PC-9 (cell line): ENCODE data around the gene CHRM1. TPM values are rescaled to one million over a fixed set of nuclear protein-coding genes. Genes with fewer than 3 reads are reported as not detected.

ENCODE experiments used
- BruUV-seq: library from RNA; stranded (reverse); fragments of 400-500 nt; replicated peaks from 2 replicates; lab custom pipeline; 2021; lab: Mats Ljungman, UMichigan
- CTCF ChIA-PET: fragments of 300-600 bp; sonication (Branson Sonifier 250); formaldehyde crosslinking; loops from one replicate; lab custom pipeline; 2022; ENCODE audit warnings: antibody characterized with exemption; lab: Charles Lee
- POLR2A ChIA-PET: fragments of 300-600 bp; sonication (Branson Sonifier 250); formaldehyde crosslinking; loops from one replicate; lab custom pipeline; 2022; ENCODE audit warnings: antibody characterized with exemption; ENCODE audit not compliant: unreplicated experiment; lab: Charles Lee
- DNase-seq, 2 experiments: peaks; one replicate each; pipeline versions ENCODE4 v3.0.0 to v3.0.0-alpha.2; 2015 to 2022; ENCODE audit warnings: mixed read lengths in 1 of 2
- H2AFZ ChIP-seq: fragments of 200-600 bp; sonication (generic); 2 replicates; pipeline ENCODE4 v1.8.1; 2017; ENCODE audit warnings: antibody characterized with exemption
- H3F3A ChIP-seq: fragments of 200-600 bp; sonication (generic); 2 replicates; pipeline ENCODE4 v1.8.1; 2017; ENCODE audit warnings: antibody characterized with exemption, mild to moderate bottlenecking, low read depth; ENCODE audit not compliant: insufficient read depth
- H3K27ac ChIP-seq: fragments of 200-600 bp; sonication (generic); 2 replicates; pipeline ENCODE4 v1.6.1; 2016; ENCODE audit warnings: mixed run types
- H3K27me3 ChIP-seq: fragments of 200-600 bp; sonication (generic); 2 replicates; pipeline ENCODE4 v1.6.1; 2016; ENCODE audit warnings: low read depth, mixed run types; ENCODE audit not compliant: insufficient read depth
- H3K36me3 ChIP-seq: fragments of 200-600 bp; sonication (generic); 2 replicates; pipeline ENCODE4 v1.6.1; 2016; ENCODE audit warnings: low read depth, mixed run types
- H3K4me1 ChIP-seq: fragments of 200-600 bp; sonication (generic); replicated peaks from 2 replicates; pipeline ENCODE4 v1.6.1; 2016; ENCODE audit warnings: mixed run types; ENCODE audit not compliant: insufficient read depth
- H3K4me2 ChIP-seq: fragments of 200-600 bp; sonication (generic); 2 replicates; pipeline ENCODE4 v1.6.1; 2017; ENCODE audit warnings: mixed run types
- H3K4me3 ChIP-seq: fragments of 200-600 bp; sonication (generic); 2 replicates; pipeline ENCODE4 v1.6.1; 2016; ENCODE audit warnings: mixed run types
- H3K79me2 ChIP-seq: fragments of 200-600 bp; sonication (generic); 2 replicates; pipeline ENCODE4 v1.6.1; 2017; ENCODE audit warnings: low read depth, mixed run types
- H3K9me2 ChIP-seq: fragments of 200-600 bp; sonication (generic); 2 replicates; pipeline ENCODE4 v1.8.1; 2017; ENCODE audit warnings: mild to moderate bottlenecking; ENCODE audit not compliant: insufficient read depth
- H3K9me3 ChIP-seq: fragments of 200-600 bp; sonication (generic); 2 replicates; pipeline ENCODE4 v1.8.1; 2016; ENCODE audit warnings: low read depth; ENCODE audit not compliant: insufficient read depth
- H4K20me1 ChIP-seq: fragments of 200-600 bp; sonication (generic); 2 replicates; pipeline ENCODE4 v1.8.1; 2017; ENCODE audit not compliant: insufficient read depth
- CTCF ChIP-seq: fragments of 200-600 bp; sonication (generic); conservative IDR thresholded peaks from 2 replicates; pipeline ENCODE4 v1.6.1; 2017; ENCODE audit warnings: mixed run types, antibody characterized with exemption, mild to moderate bottlenecking, moderate library complexity
- EZH2 ChIP-seq: fragments of 200-600 bp; sonication (generic); IDR thresholded peaks from 2 replicates; pipeline ENCODE4 v1.8.0; 2017; ENCODE audit warnings: antibody characterized with exemption, low read depth
- intact Hi-C: fragments of 100-400 bp; cut with micrococcal nuclease; formaldehyde crosslinking; loops from one replicate; pipeline ENCODE4 v1.10.0; 2022; ENCODE audit not compliant: unreplicated experiment
- total RNA-seq: library from RNA; stranded (reverse); gene quantifications from 2 replicates; pipeline ENCODE4 v1.2.3, GENCODE V29; 2021

The CHRM1 gene
- total RNA-seq, 1 experiment from 2014 or later: not detected

- Histone ChIP-seq H3K79me2 (no peaks in the 10 kb centered on the region), H3K36me3 (no peaks in the 10 kb centered on the region), H4K20me1 (no peaks in the 10 kb centered on the region), H3K27ac (no peak overlapping the region), H3K9me2 (no peaks in the 10 kb centered on the region), H3K9me3 (no peaks in the 10 kb centered on the region), H3K4me2 (peak overlapping the region; percentile 64), H3K4me1 (no peaks in the 10 kb centered on the region), H3K27me3 (peaks cover 87% of the 10 kb centered on the region), H3F3A (no peaks in the 10 kb centered on the region), H2AFZ (peak overlapping the region; percentile 55; the same call in 1 of the 2 replicates), H3K4me3 (peak overlapping the region; percentile 23; the same call in 1 of the 2 replicates)
- CTCF ChIA-PET: interaction anchor here (0.6 kb wide), 2 partner anchors 15 to 684 kb away, joined by 6 to 8 read pairs; no protein-coding TSS in a partner anchor
- DNase-seq: peak; percentile 46 to 54
- TF ChIP-seq EZH2 (0 out of 2 replicates have a peak, but pooled peaks have one; percentile 47), CTCF (no peak)
- no TSS peak for BruUV-seq
- intact Hi-C loops: no loop called here
- POLR2A ChIA-PET: interaction anchor here (0.6 kb wide), 2 partner anchors 247 to 253 kb away, joined by 3 to 6 read pairs; no protein-coding TSS in a partner anchor
Observed at GRCh38 chr11:62923601-62924411, 2.6 kb upstream of the CHRM1 start.

GRCh38 chr11:62922653-62923431 lies 1.7 kb upstream of the CHRM1 start:
- Histone ChIP-seq H2AFZ (no peak overlapping the region), H3F3A (no peaks in the 10 kb centered on the region), H3K4me2 (no peak overlapping the region), H3K4me3 (no peak overlapping the region), H3K36me3 (no peaks in the 10 kb centered on the region), H4K20me1 (no peaks in the 10 kb centered on the region), H3K27me3 (peaks cover 88% of the 10 kb centered on the region), H3K9me2 (no peaks in the 10 kb centered on the region), H3K79me2 (no peaks in the 10 kb centered on the region), H3K4me1 (no peaks in the 10 kb centered on the region), H3K27ac (no peak overlapping the region), H3K9me3 (no peaks in the 10 kb centered on the region)
- intact Hi-C loops: no loop called here
- BruUV-seq: no TSS peak
- TF ChIP-seq CTCF (peak; percentile 32; the same call in 1 of the 2 replicates), EZH2 (no peak)
- ChIA-PET POLR2A (no interaction called here), CTCF (interaction anchor here (0.6 kb wide), 1 partner anchor 748 kb away, joined by 3 read pairs; the partner anchor contains the start of gene ATL3)
- DNase-seq: peak in 1 of 2 experiments; percentile 40

- Histone ChIP-seq H3K4me3 (no peak overlapping the region), H4K20me1 (no peaks in the 10 kb centered on the region), H3K4me1 (no peaks in the 10 kb centered on the region), H3F3A (no peaks in the 10 kb centered on the region), H3K9me3 (no peaks in the 10 kb centered on the region), H3K27me3 (peaks cover 86% of the 10 kb centered on the region), H3K36me3 (no peaks in the 10 kb centered on the region), H3K9me2 (no peaks in the 10 kb centered on the region), H3K79me2 (no peaks in the 10 kb centered on the region), H3K27ac (no peak overlapping the region), H3K4me2 (no peak overlapping the region), H2AFZ (no peak overlapping the region)
- CTCF ChIA-PET: interaction anchor here (0.6 kb wide), 1 partner anchor 749 kb away, joined by 3 read pairs; the partner anchor contains the start of gene ATL3
- no peak for TF ChIP-seq CTCF
- TF ChIP-seq EZH2: no peak
- POLR2A ChIA-PET: interaction anchor here (0.5 kb wide), 1 partner anchor 749 kb away, joined by 3 read pairs; the partner anchor contains the start of gene ATL3
- no TSS peak for BruUV-seq
- DNase-seq: no peak
- intact Hi-C loops: no loop called here
Observed at GRCh38 chr11:62922189-62922589, 1.0 kb upstream of the CHRM1 start.
